ENCODE results near the gene ASZ1.

- TF ChIP-seq CTCF (conservative IDR thresholded peaks at IDR 0.05; ENCODE audit: low read length) (peak; percentile 51), EZH2phosphoT487 (IDR thresholded peaks at IDR 0.05; ENCODE audit: borderline replicate concordance, low read depth, low read length) (no peak)
These were observed 25.8 kb downstream of the ASZ1 start for GRCh38 chr7:117401293-117402002.

Measured in OCI-LY7 (cell line).